Eye (tissue), 1 donor: ENCODE results near the gene UCMA.
A peak's percentile ranks its signal among the peaks of the same experiment; 100 is the strongest.

Experiments
- DNase-seq: peaks from one replicate; pipeline ENCODE4 v3.0.0-alpha.2; 2015

UCMA gene

GRCh38 chr10:13231808-13232207 lies 2.4 kb downstream of the UCMA start:
- DNase-seq, result no peak

DNA sequence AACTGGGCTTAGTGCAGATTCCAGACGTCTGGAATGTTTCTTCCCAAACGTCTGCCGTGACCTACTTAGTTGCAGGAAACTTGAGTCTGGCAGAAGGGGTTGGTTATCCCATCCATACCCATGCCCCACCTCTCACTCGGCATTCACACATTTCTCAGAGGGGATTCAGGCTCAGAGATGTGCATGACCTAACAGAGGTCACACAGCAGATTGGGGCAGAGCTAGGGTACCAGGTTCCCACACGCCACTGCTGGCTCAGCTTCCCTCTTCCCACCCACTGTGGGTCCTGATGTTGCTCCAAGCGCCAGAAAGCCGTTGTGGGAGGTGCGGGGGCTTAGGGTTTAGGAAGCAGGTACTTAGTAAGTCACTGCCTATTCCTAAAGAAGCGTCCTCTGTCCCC lies 3.0 kb downstream of the UCMA start:
- no peak for DNase-seq

DNA sequence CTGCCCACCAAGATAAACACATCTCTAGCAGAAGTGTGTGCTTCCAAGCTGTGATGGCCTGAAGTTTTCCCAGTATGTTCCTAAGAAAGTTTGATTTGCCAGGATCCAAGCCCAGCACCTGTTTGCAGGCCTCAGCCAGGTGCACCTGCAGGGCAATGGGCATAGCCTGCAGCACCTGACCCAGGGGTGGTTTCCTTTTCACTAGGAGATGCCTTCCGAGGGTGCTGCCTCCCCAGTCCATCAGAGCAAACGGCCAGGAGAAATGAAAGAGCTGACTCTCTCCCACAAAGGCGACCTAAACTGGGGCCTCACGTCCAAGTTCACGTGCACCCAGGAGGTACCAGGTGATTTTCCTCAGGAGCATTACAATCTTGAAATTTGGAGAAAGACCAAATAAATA lies 7.1 kb downstream of the UCMA start:
- no peak for DNase-seq

GRCh38 chr10:13225601-13226000 lies 8.6 kb downstream of the UCMA start:
- no peak for DNase-seq

DNA sequence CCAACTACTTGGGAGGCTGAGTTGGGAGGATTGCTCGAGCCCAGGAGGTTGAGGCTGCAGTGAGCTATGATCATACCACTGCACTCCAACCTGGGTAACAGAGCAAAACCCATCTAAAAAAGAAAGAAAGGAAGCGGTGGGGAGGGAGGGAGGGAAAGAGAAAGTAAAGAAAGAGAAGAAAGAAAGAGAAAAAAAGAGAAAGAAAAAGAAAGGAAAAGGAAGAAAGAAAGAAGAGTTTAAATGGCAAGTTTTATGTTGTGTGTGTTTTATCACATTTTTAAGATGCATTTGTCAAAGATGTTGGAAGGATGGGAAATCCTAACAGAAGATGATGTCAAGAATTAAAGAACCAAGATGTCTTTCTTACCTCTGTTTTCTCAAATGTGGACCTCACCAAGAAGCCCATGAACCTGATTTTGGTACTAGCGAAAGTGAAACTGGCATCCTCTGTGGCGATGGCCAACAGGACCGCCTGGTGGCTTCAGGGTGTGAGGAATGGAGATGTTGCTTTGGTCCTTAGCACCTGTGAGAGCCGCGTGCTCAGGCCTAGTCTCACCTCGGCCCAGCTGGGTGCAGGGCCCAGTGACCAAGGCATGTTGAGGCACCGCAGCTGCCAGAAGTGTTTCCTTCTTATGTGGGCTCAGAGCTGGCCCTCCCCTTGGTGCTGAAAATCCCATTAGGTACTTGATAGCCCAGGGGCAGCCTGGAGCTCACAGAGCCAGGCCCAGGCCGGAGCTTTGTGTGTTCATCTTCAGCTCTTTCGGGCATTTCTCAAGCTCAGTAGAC lies 9.8 kb downstream of the UCMA start:
- DNase-seq, result no peak

DNA sequence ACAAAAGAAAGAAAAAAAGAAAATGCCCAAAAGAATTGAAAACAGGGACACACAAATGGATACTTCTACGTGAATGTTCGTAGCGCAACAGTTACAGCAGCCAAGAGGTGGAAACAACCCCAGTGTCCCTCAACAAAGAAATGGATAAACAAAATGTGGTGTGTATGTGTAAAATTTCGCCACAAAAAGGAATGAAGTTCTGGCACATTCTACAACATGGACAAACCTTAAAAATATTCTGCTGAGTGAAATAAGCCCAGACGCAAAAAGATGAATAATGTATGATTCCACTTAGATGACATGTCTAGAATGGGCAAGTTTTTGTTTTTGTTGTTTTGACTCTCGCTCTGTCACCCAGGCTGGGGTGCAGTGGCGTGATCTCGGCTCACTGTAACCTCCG lies 10.9 kb downstream of the UCMA start:
- DNase-seq, result no peak

DNA sequence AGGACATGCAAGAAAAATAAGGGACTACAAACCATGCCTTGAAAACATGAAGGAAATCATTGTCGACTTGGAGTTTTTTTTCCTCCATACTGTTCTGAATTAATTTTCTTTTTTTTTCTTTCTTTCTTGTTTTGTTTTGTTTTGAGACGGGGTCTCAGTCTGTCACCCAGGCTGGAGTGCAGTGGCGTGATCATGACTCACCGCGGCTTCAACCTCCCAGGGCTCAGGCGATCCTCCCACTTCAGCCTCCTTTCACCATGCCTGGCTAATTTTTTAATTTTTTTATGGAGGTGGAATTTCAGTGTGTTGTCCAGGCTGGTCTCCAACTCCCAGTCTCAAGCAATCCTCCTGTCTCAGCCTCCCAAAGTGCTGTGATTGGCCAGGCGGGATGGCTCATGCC lies 11.6 kb downstream of the UCMA start:
- no peak for DNase-seq

DNA sequence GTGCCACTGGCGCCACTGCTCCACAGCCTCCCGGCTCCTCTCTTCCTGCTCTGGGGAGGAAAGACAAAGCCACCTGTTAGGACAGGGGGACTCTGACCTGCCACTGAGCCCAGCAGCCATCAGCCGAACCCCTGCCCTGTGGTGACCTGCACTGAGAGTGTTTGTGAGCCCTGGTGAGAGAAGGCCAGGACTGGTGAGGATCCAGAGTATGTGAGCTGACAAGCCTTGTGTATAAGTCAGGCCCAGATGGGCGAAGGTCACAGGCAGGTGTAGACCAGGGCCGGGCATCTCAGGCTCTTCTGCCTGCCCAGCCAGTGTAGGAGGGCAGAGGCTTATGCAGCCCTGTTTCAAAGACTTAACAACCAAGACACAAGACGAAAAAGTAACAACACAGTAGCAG lies 12.0 kb downstream of the UCMA start:
- DNase-seq, result no peak

DNA sequence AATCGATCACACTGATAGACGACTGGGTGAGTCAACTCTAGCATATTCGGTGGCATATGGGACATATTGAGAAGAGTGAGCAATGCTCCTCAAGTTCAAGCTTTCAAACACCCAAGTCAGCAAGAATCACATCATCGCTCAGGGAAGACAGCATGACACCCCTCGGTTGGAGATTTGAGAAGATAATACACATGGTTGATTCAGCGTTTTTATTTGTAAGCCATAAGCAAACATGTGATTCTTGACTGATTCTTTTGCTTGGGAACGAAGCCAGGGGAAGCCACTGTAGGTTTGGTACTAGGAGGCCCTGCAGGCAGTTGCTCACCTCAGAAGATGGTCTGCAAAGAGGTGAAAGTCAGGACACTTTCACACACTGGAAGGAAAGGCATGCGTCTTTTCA lies 12.6 kb downstream of the UCMA start:
- DNase-seq, result no peak

DNA sequence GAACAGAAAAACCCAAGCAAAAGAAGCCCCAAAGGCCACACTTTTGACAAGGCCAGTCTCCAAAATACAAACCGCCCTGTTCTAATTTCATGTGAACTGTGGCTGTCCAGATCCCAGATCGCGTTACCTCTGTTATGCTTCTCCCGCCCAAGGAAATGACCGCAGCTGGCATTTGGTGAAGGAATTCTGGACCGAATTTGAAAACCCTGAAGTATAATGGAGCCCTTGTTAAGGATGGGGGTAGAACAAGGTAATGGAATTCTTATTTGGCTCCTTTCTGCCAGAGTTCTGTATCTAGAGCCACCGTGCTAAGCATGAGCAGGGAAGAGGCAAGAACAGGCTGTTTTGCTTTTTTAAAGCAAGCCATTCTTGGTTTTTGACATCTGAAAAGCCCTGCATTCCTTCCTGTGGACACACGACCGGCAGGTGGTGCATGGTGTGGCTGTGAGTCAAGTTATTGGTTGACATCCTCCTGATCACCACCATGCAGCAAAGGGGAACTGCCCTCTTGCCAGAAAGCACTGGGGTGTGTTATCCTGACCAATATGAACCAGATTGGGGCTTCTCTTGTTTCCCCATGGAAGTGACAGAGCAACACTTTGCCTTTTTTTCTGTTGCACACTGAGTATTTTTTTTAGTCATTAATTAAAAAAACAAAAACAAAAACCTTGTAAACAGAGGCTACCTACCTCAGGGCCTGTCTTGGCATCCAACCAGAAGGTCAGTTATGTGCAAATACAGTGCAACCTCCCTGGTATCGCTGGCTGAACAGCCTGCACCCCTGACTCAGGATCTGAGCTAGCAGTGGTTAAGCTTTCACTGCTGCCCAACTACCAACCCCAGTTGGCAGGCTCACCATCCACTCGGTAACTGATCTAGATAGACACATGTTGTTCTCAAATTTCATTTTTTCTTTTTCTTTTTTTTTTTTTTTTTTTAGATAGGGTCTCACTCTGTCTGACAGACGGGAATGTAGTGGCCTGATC lies 14.2 kb downstream of the UCMA start:
- DNase-seq, result no peak

GRCh38 chr10:13218878-13219277 lies 15.3 kb downstream of the UCMA start:
- no peak for DNase-seq

DNA sequence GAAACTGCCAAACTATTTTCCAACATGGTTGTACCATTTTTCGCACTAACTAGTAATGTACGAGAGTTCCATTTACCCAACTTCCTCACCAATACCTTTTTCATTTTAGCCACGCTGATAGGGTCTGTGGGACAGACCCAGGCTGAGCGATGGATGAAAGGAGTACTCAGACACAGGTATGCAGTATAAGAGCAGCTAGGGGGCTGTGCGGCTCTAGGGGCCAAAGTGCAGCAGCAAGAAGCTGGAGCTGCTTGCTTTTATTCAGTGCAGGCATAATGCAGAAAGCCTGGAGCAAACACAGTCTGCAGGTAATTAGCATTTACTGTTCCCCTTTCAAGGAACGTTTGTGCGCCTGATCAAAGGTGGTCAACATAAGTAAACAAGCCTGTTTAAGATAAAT lies 21.0 kb downstream of the UCMA start:
- DNase-seq, result no peak

- peak; percentile 46 for DNase-seq
Measured at GRCh38 chr10:13206546-13207443, 27.4 kb downstream of the UCMA start.

- no peak for DNase-seq
Measured at GRCh38 chr10:13206091-13206490, 28.1 kb downstream of the UCMA start.

DNA sequence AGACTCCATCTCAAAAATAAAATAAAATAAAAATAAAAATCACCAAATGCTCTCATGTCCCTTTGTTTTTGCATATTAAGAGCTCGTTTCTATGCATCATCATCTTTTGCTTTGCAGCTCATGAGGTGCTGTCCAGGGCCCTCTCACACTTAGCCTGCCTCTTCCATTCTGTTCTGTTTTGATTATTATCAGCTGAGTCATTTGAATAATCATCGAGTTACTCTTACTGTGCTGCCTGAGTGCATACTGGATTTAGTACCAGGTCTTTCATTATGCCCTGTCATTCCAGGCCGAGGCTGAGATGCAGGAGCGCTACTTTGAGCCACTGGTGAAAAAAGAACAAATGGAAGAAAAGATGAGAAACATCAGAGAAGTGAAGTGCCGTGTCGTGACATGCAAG lies 33.0 kb downstream of the UCMA start:
- DNase-seq, result no peak

DNA sequence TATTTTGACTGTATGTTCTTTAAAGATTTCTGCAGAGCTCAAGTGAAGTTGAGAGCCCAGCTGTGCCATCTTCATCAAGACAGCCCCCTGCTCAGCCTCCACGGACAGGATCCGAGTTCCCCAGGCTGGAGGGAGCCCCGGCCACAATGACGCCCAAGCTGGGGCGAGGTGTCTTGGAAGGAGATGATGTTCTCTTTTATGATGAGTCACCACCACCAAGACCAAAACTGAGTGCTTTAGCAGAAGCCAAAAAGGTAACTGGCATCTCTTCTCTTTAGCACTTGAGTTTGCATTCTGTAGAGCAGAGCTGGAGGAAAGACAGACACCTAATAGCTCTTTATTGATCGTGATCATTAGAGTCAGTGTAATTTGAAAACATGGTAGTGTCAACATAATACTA lies 39.2 kb downstream of the UCMA start:
- DNase-seq, result no peak

GRCh38 chr10:13193637-13194036 lies 40.5 kb downstream of the UCMA start:
- DNase-seq, result no peak

DNA sequence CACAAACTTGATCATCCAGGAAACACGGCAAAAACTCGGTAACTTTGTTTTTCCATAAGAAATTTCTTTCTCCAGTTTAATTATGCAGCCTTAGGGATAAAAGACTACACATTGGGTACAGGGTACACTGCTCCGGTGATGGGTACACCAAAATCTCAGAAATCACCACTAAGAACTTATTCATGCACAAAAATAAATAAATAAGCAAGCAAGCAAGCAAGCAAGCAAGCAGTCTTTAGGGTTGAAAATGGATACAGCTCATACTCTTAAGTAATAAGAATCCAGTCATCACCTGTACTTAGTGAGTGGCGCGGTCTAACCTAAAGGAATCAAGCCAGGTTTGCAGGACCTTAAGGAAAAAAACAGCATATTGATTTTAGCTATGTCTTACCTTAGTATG lies 42.8 kb downstream of the UCMA start:
- no peak for DNase-seq

DNA sequence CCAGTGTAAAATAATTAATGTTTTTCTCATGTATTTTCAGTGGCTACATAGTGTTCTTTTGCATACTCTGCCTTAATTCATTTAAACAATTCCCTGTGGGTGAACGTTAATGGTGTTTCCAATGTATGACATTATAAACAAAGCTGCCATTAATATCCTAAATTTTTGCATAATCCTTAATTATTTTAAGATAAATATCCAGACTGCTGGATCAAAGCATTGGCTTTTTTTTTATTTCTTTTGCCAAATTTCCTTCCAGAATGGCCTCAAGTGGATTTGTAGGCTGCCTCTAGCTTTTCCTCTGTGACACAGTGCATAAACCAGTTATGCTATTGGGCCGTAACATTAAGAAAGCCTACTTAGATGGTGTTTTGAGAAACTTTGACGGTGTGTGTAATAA lies 43.4 kb downstream of the UCMA start:
- no peak for DNase-seq

- DNase-seq, result peak; percentile 4
Measured at GRCh38 chr10:13189961-13190360, 44.2 kb downstream of the UCMA start.

DNA sequence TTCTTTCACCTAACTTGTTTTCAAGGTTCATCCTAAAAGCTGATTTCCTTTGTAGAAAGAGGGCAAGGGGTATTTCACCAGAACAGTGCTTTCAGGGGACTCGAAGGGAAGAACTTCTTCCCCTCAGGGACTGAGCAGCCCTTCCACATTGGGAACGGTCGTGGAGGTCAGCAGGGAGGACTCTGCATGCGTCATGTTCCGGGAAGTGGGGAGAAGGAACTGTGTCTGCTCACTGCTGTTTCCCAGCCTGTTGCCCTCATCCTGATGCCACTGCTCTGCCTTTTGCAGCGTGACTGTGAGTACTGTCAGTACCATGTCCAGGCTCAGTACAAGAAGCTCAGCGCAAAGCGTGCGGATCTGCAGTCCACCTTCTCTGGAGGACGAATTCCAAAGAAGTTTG lies 45.6 kb downstream of the UCMA start:
- no peak for DNase-seq

DNA sequence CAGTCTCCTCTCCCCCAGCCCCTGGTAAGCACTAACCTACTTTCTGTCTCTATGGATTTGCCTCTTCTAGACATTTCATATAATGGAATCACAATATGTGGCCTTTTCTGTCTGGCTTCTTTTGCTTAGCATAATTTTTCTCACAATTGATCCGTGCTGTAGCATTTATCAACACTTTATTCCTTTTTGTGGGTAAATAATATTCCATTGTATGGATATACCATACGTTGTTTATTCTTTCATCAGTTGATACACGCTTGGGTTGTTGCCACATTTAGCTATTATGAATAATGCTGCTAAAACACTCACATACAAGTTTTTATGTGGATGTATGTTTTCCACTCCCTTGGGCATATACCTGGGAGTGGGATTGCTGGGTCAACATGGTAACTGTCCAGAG lies 47.0 kb downstream of the UCMA start:
- no peak for DNase-seq
